ENCODE data around the gene PTOV1. TPM values are rescaled to one million over a fixed set of nuclear protein-coding genes. Genes with fewer than 3 reads are reported as not detected.

The PTOV1 gene
- total RNA-seq, 2 donors from 2014 or later: 179 to 252 TPM

- Histone ChIP-seq H3K27me3 (replicated peaks; ENCODE audit: insufficient read depth) (no peaks in the 10 kb centered on the region), H3K4me3 (no peak overlapping the region), H3K27ac (no peak overlapping the region), H3K9me3 (no peaks in the 10 kb centered on the region), H3K36me3 (no peaks in the 10 kb centered on the region), H3K4me1 (replicated peaks) (peaks cover 8% of the 10 kb centered on the region)
- DNase-seq (ENCODE audit: low spot score): no peak
- intact Hi-C loops (cut with DNase I): no loop called here
- no peak for TF ChIP-seq CTCF (IDR thresholded peaks at IDR 0.05)
- TF ChIP-seq POLR2AphosphoS5 (IDR thresholded peaks at IDR 0.05): no peak
- TF ChIP-seq POLR2A (IDR thresholded peaks at IDR 0.05): no peak
- 85% methylated on average over 17 of the region's 17 CpGs for WGBS
Observed at GRCh38 chr19:49871349-49871985, 20.5 kb downstream of the PTOV1 start.

- WGBS: 88% methylated on average over 27 of the region's 27 CpGs
- Histone ChIP-seq H3K27ac (no peak overlapping the region), H3K27me3 (replicated peaks; ENCODE audit: insufficient read depth) (no peaks in the 10 kb centered on the region), H3K4me3 (no peak overlapping the region), H3K9me3 (no peaks in the 10 kb centered on the region), H3K36me3 (no peaks in the 10 kb centered on the region), H3K4me1 (replicated peaks) (peaks cover 5% of the 10 kb centered on the region)
- DNase-seq (ENCODE audit: low spot score): no peak
- intact Hi-C loops (cut with DNase I): no loop called here
- no peak for TF ChIP-seq CTCF (IDR thresholded peaks at IDR 0.05)
- no peak for TF ChIP-seq POLR2A (IDR thresholded peaks at IDR 0.05)
- no peak for TF ChIP-seq POLR2AphosphoS5 (IDR thresholded peaks at IDR 0.05)
Observed at GRCh38 chr19:49872245-49873128, 21.5 kb downstream of the PTOV1 start.

- H3K9me3 ChIP-seq: no peaks in the 10 kb centered on the region
- no peaks in the 10 kb centered on the region for H3K36me3 ChIP-seq
- H3K4me1 ChIP-seq (replicated peaks): peaks cover 5% of the 10 kb centered on the region
- WGBS: 91% methylated on average over 25 of the region's 29 CpGs
- no peaks in the 10 kb centered on the region for H3K27me3 ChIP-seq (replicated peaks; ENCODE audit: insufficient read depth)
- H3K4me3 ChIP-seq: no peak overlapping the region
- intact Hi-C loops (cut with DNase I): no loop called here
- TF ChIP-seq POLR2AphosphoS5 (IDR thresholded peaks at IDR 0.05) (no peak), CTCF (IDR thresholded peaks at IDR 0.05) (no peak), POLR2A (IDR thresholded peaks at IDR 0.05) (no peak)
- no peak overlapping the region for H3K27ac ChIP-seq
- no peak for DNase-seq (ENCODE audit: low spot score)
Observed at GRCh38 chr19:49873129-49873521, 22.2 kb downstream of the PTOV1 start.

GRCh38 chr19:49873834-49874233 lies 22.9 kb downstream of the PTOV1 start:
- H3K36me3 ChIP-seq: no peaks in the 10 kb centered on the region
- H3K4me3 ChIP-seq: no peak overlapping the region
- peaks cover 12% of the 10 kb centered on the region for H3K4me1 ChIP-seq (replicated peaks)
- 90% methylated on average over 10 of the region's 10 CpGs for WGBS
- DNase-seq (ENCODE audit: low spot score): no peak
- H3K27me3 ChIP-seq (replicated peaks; ENCODE audit: insufficient read depth): no peaks in the 10 kb centered on the region
- no peak overlapping the region for H3K27ac ChIP-seq
- intact Hi-C loops (cut with DNase I): no loop called here
- TF ChIP-seq CTCF (IDR thresholded peaks at IDR 0.05) (no peak), POLR2A (IDR thresholded peaks at IDR 0.05) (no peak), POLR2AphosphoS5 (IDR thresholded peaks at IDR 0.05) (no peak)
- H3K9me3 ChIP-seq: no peaks in the 10 kb centered on the region

Data from prostate gland (tissue), 2 donors.